HuH-7 (cell line): ENCODE data around the gene FAM24A.

Source experiments
- DNase-seq: peaks from one replicate; pipeline ENCODE4 v3.0.0; 2011; ENCODE audit warnings: low spot score

Gene FAM24A

GRCh38 chr10:122931088-122931906 lies 20.9 kb downstream of the FAM24A start:
- no peak for DNase-seq

- no peak for DNase-seq
These were observed 28.9 kb downstream of the FAM24A start for GRCh38 chr10:122939133-122939855.

GRCh38 chr10:122939856-122940543 lies 29.6 kb downstream of the FAM24A start:
- DNase-seq: no peak

- no peak for DNase-seq
These were observed 38.9 kb downstream of the FAM24A start for GRCh38 chr10:122949296-122949695.

- peak; percentile 94 for DNase-seq
These were observed 43.7 kb downstream of the FAM24A start, which contains the start of gene C10orf88 for GRCh38 chr10:122953902-122954730. Gene C10orf88, minus strand, starts transcription at chr10:122954227. Its CDS starts 49 bp downstream, at chr10:122954178.

GRCh38 chr10:122954731-122955050 lies 44.3 kb downstream of the FAM24A start:
- DNase-seq: no peak

- DNase-seq: no peak
These were observed 45.5 kb downstream of the FAM24A start for GRCh38 chr10:122955892-122956291.

GRCh38 chr10:122957474-122957873 lies 47.1 kb downstream of the FAM24A start:
- DNase-seq: no peak

- no peak for DNase-seq
These were observed 52.0 kb downstream of the FAM24A start for GRCh38 chr10:122962405-122962804.
